SK-N-MC (cell line): ENCODE data around the gene DDX50.

ENCODE experiments used
- EZH2 ChIP-seq: fragments of 200-600 bp; sonication (generic); IDR thresholded peaks from one replicate; pipeline ENCODE4 v1.6.1; 2017; ENCODE audit warnings: antibody characterized with exemption
- POLR2AphosphoS5 ChIP-seq: IDR thresholded peaks from 2 replicates; pipeline ENCODE4 v1.6.1; 2012; ENCODE audit warnings: mild to moderate bottlenecking, low read depth, low read length, borderline replicate concordance

GRCh38 chr10:68856352-68856751, 44.8 kb upstream of the DDX50 start:
- TF ChIP-seq POLR2AphosphoS5, result no peak
- TF ChIP-seq EZH2, result no peak
